Measurements from ENCODE around the gene MCU. TPM values are rescaled to one million over a fixed set of nuclear protein-coding genes. Genes with fewer than 3 reads are reported as not detected.

MCU gene
- total and polyA plus RNA-seq, 2 of the 8 experiments (the other 6 are each of a cell fraction or from before 2014, with no cell fraction given) = 51.6 to 62.2 TPM

GRCh38 chr10:72890086-72890485 is 198.1 kb downstream of the MCU start:
- no peak overlapping the region for H4K5ac ChIP-seq (ENCODE audit: insufficient read length, low read depth, low read length)
- no peaks in the 10 kb centered on the region for H3K27me3 ChIP-seq (replicated peaks in 1 of 4; ENCODE audit: control insufficient read depth in 3 of 4, extremely low read depth in 1 of 4, insufficient read depth in 3 of 4, low read length in 3 of 4)
- H2BK15ac ChIP-seq (ENCODE audit: low read length) = no peak overlapping the region
- H3K4ac ChIP-seq (replicated peaks; ENCODE audit: insufficient read length, low read depth, low read length) = no peak overlapping the region
- H2BK20ac ChIP-seq (ENCODE audit: low read length) = no peak overlapping the region
- no peak overlapping the region for H3K14ac ChIP-seq (ENCODE audit: insufficient read length)
- ChIA-PET POLR2A (ENCODE audit: partially characterized antibody) (interaction anchor here (0.7 to 1.6 kb wide), 2 partner anchors 9 to 526 kb away, joined by 3 to 5 read pairs; no protein-coding TSS in a partner anchor), CTCF (ENCODE audit: partially characterized antibody) (no interaction called here)
- WGBS, 2 experiments (ENCODE audit: extremely low coverage in 1 of 2, insufficient coverage in 1 of 2, insufficient read length in 1 of 2, insufficient replicate concordance in 2 of 2, low coverage in 1 of 2, low lambda C conversion rate in 2 of 2, missing lambda C conversion rate in 1 of 2) = 97% methylated on average over 2 of the region's 2 CpGs; no CpG with 5 or more reads in 1 of the 2 experiments
- H2BK120ac ChIP-seq (replicated peaks; ENCODE audit: low read depth, low read length) = no peak overlapping the region
- H3K4me2 ChIP-seq (ENCODE audit: insufficient read depth in 1 of 2, low read depth in 2 of 2, low read length in 2 of 2) = no peak overlapping the region
- H3K79me1 ChIP-seq (ENCODE audit: low read depth, low read length) = no peaks in the 10 kb centered on the region
- H3K4me1 ChIP-seq (replicated peaks in 1 of 4; ENCODE audit: control insufficient read depth in 3 of 4, insufficient read depth in 4 of 4, low read length in 3 of 4) = peaks cover 3 to 18% (median 11%) of the 10 kb centered on the region in 4 experiments
- no peak overlapping the region for H3K4me3 ChIP-seq (ENCODE audit: extremely low read depth in 1 of 4, insufficient read depth in 2 of 4, low read depth in 3 of 4, low read length in 4 of 4)
- no peak overlapping the region for H3K9ac ChIP-seq (replicated peaks in 1 of 4; ENCODE audit: extremely low read depth in 1 of 4, low read depth in 3 of 4, low read length in 3 of 4)
- no peak overlapping the region for H3K18ac ChIP-seq (ENCODE audit: extremely low read depth, low read length)
- H3K9me3 ChIP-seq (ENCODE audit: insufficient read depth in 2 of 2, low read depth in 1 of 2, low read length in 1 of 2) = no peaks in the 10 kb centered on the region
- H2AK5ac ChIP-seq (ENCODE audit: low read depth, low read length) = no peak overlapping the region
- H3K36me3 ChIP-seq (ENCODE audit: control insufficient read depth in 2 of 4, insufficient read depth in 4 of 4, low read length in 3 of 4) = peaks cover 0 to 14% (median 3%) of the 10 kb centered on the region in 4 experiments; a peak in 2 of 8 replicates
- H3K23me2 ChIP-seq (ENCODE audit: low read depth, low read length) = no peaks in the 10 kb centered on the region
- H3K23ac ChIP-seq (ENCODE audit: insufficient read length) = no peak overlapping the region
- no peak for DNase-seq (ENCODE audit: low read depth in 1 of 2, low spot score in 2 of 2)
- H2BK5ac ChIP-seq (ENCODE audit: low read depth, low read length) = no peak overlapping the region
- no peak overlapping the region for H4K8ac ChIP-seq (ENCODE audit: extremely low read depth, insufficient read depth, low read length)
- no peak overlapping the region for H2AFZ ChIP-seq (ENCODE audit: low read length)
- H4K91ac ChIP-seq (replicated peaks; ENCODE audit: insufficient read length, low read length) = no peak overlapping the region
- no peak overlapping the region for H2BK12ac ChIP-seq (ENCODE audit: low read depth, low read length)
- H3K27ac ChIP-seq (ENCODE audit: low read depth, low read length) = no peak overlapping the region
- H4K20me1 ChIP-seq (replicated peaks in 1 of 2; ENCODE audit: control insufficient read depth in 1 of 2, insufficient read depth in 2 of 2, low read length in 2 of 2) = no peaks in the 10 kb centered on the region
- no peaks in the 10 kb centered on the region for H3K79me2 ChIP-seq (ENCODE audit: control insufficient read depth in 1 of 2, insufficient read depth in 2 of 2, low read length in 2 of 2)
- no peak overlapping the region for H3K56ac ChIP-seq (replicated peaks; ENCODE audit: insufficient read length, low read depth, low read length)
- FAIRE-seq = no peak
- no peak for TF ChIP-seq GABPA (IDR thresholded peaks at IDR 0.05; ENCODE audit: borderline replicate concordance, insufficient read depth, low read length)
- TF ChIP-seq CREB1 (IDR thresholded peaks at IDR 0.05) = no peak
- TF ChIP-seq CTBP2 (IDR thresholded peaks at IDR 0.05; ENCODE audit: borderline replicate concordance, insufficient read depth, insufficient read length, low read length) = no peak
- TF ChIP-seq USF2 (IDR thresholded peaks at IDR 0.05; ENCODE audit: low read length) = no peak
- TF ChIP-seq POLR2A (IDR thresholded peaks at IDR 0.05; ENCODE audit: control extremely low read depth in 1 of 2, low read depth in 2 of 2, low read length in 2 of 2) = no peak
- TF ChIP-seq CBX8 (IDR thresholded peaks at IDR 0.05; ENCODE audit: borderline replicate concordance, low read depth, low read length) = no peak
- TF ChIP-seq EP300 (IDR thresholded peaks at IDR 0.05; ENCODE audit: borderline replicate concordance in 1 of 2, low read depth in 2 of 2, low read length in 2 of 2) = no peak
- no peak for TF ChIP-seq BCL11A (IDR thresholded peaks at IDR 0.05; ENCODE audit: low read depth in 2 of 2, low read length in 2 of 2)
- TF ChIP-seq TAF1 (IDR thresholded peaks at IDR 0.05; ENCODE audit: low read depth, low read length) = no peak
- TF ChIP-seq CEBPB (IDR thresholded peaks at IDR 0.05; ENCODE audit: low read depth, low read length) = no peak
- no peak for TF ChIP-seq RAD21 (IDR thresholded peaks at IDR 0.05 in 1 of 2, conservative IDR thresholded peaks at IDR 0.05 in 1 of 2; ENCODE audit: low read depth in 2 of 2, low read length in 2 of 2)
- TF ChIP-seq FOSL1 (IDR thresholded peaks at IDR 0.05; ENCODE audit: insufficient read depth, low read depth, low read length) = no peak
- no peak for TF ChIP-seq MAX (IDR thresholded peaks at IDR 0.05)
